K562 (cell line): Measurements from ENCODE around the gene CFAP92. TPM values are rescaled to one million over a fixed set of nuclear protein-coding genes. Genes with fewer than 3 reads are reported as not detected.
A peak's percentile ranks its signal among the peaks of the same experiment; 100 is the strongest.

Experiments
- ATAC-seq: fragments of 200-7000 bp; cut with Tn5 transposase; 3 replicates; pipeline ENCODE4 v1.9.1; 2020; ENCODE audit warnings: moderate library complexity
- BruUV-seq: library from RNA; stranded (reverse); fragments of 400-500 nt; replicated peaks from 2 replicates; lab custom pipeline; 2021; lab: Mats Ljungman, UMichigan
- CTCF ChIA-PET: fragments of 300-600 bp; formaldehyde crosslinking; extraction: SDS; loops from one replicate; lab custom pipeline; 2021; ENCODE audit warnings: low intra/inter-chr PET ratio; lab: Yijun Ruan, JAX
- POLR2A ChIA-PET: fragments of 300-600, 350-650 bp; sonication (Branson Sonifier 250); formaldehyde crosslinking; extraction: SDS; loops from one replicate; lab custom pipeline; 2021; ENCODE audit warnings: antibody characterized with exemption, inconsistent platforms; lab: Yijun Ruan, JAX
- DNase-seq, 4 experiments: peaks; one replicate each; pipeline versions ENCODE4 v3.0.0 to v3.0.0-alpha.2; 2011 to 2018; ENCODE audit warnings: low spot score in 3 of 4, mixed read lengths in 3 of 4; ENCODE audit errors: extremely low read depth in 1 of 4
- FAIRE-seq: peaks from 2 replicates; lab custom pipeline; 2011; peaks lifted over from hg19 to GRCh38; lab: Jason Lieb, UNC
- H2AFZ ChIP-seq: 2 replicates; pipeline ENCODE4 v1.6.0; 2011; ENCODE audit warnings: low read depth, low read length, control low read depth, inconsistent platforms
- H3K27ac ChIP-seq: fragments of 200-600 bp; 3 replicates; pipeline ENCODE4 v1.8.0; 2011; ENCODE audit warnings: low read depth, mild to moderate bottlenecking, control low read depth, inconsistent platforms, low read length, moderate library complexity, mixed read lengths; ENCODE audit errors: extremely low read depth
- H3K27me3 ChIP-seq, 2 experiments: fragments of 300-600 bp in 1 of 2; 2 replicates in 1 of 2; 3 replicates in 1 of 2; pipeline versions ENCODE4 v1.6.0 to v1.8.0; 2011; ENCODE audit warnings: inconsistent platforms in 2 of 2, low read length in 2 of 2, mild to moderate bottlenecking in 1 of 2, mixed read lengths in 1 of 2, moderate library complexity in 1 of 2; ENCODE audit not compliant: control insufficient read depth in 2 of 2, insufficient read depth in 2 of 2
- H3K36me3 ChIP-seq: fragments of 300-600 bp; 3 replicates; pipeline ENCODE4 v1.8.0; 2011; ENCODE audit warnings: mild to moderate bottlenecking, low read length, inconsistent platforms; ENCODE audit not compliant: control insufficient read depth, insufficient read depth
- H3K4me1 ChIP-seq, 2 experiments: fragments of 200-600 bp in 1 of 2; replicated peaks in 1 of 2; 2 replicates in 1 of 2; 3 replicates in 1 of 2; pipeline versions ENCODE4 v1.5.1 to v1.8.0; 2011; ENCODE audit warnings: inconsistent platforms in 2 of 2, low read length in 2 of 2, mild to moderate bottlenecking in 1 of 2, mixed read lengths in 1 of 2, moderate library complexity in 1 of 2; ENCODE audit not compliant: control insufficient read depth in 2 of 2, insufficient read depth in 2 of 2
- H3K4me2 ChIP-seq: 2 replicates; pipeline ENCODE4 v1.6.1; 2011; ENCODE audit warnings: low read length, control low read depth, inconsistent platforms, mixed read lengths; ENCODE audit not compliant: insufficient read depth
- H3K4me3 ChIP-seq: fragments of 200-600 bp; sonication (generic), shearing (Covaris generic); 2 replicates; pipeline ENCODE4 v1.5.1; 2016; ENCODE audit warnings: control low read depth, inconsistent platforms
- H3K79me2 ChIP-seq: fragments of 200-600 bp; 3 replicates; pipeline ENCODE4 v1.8.0; 2011; ENCODE audit warnings: low read length, inconsistent platforms; ENCODE audit not compliant: control insufficient read depth, insufficient read depth
- H3K9ac ChIP-seq, 2 experiments: 2 replicates each; pipeline versions ENCODE4 v1.6.0 to v1.6.1; 2011; ENCODE audit warnings: low read depth in 2 of 2, low read length in 2 of 2, control low read depth in 1 of 2, inconsistent platforms in 1 of 2, mild to moderate bottlenecking in 1 of 2, mixed read lengths in 1 of 2; ENCODE audit not compliant: insufficient read depth in 1 of 2
- H3K9me1 ChIP-seq: one replicate; pipeline ENCODE4 v1.6.0; 2011; ENCODE audit warnings: inconsistent platforms, mild to moderate bottlenecking, low read length, moderate library complexity; ENCODE audit not compliant: control insufficient read depth, insufficient read depth
- H3K9me3 ChIP-seq: replicated peaks from 2 replicates; pipeline ENCODE4 v1.5.1; 2011; ENCODE audit warnings: low read depth, low read length, inconsistent platforms; ENCODE audit not compliant: control insufficient read depth, insufficient read depth
- H4K20me1 ChIP-seq: replicated peaks from 2 replicates; pipeline ENCODE4 v1.6.1; 2011; ENCODE audit warnings: low read length, inconsistent platforms, mixed read lengths; ENCODE audit not compliant: control insufficient read depth, insufficient read depth
- ATF1 ChIP-seq, 2 experiments: fragments of 450-650 bp in 1 of 2; IDR thresholded peaks; 2 replicates each; pipeline ENCODE4 v1.6.1; 2016; ENCODE audit warnings: missing compliant biosample characterization in 1 of 2, missing genetic modification characterization in 1 of 2
- CBFA2T3 ChIP-seq: fragments of 450-650 bp; IDR thresholded peaks from 2 replicates; pipeline ENCODE4 v1.6.1; 2017
- GTF2A2 ChIP-seq: IDR thresholded peaks from 2 replicates; pipeline ENCODE4 v1.6.1; 2016; ENCODE audit warnings: mild to moderate bottlenecking, missing genetic modification characterization, missing compliant biosample characterization
- HDAC3 ChIP-seq: fragments of 450-650 bp; IDR thresholded peaks from 2 replicates; pipeline ENCODE4 v1.6.1; 2018; ENCODE audit warnings: borderline replicate concordance, mild to moderate bottlenecking, moderate library complexity; ENCODE audit not compliant: partially characterized antibody
- KLF16 ChIP-seq: IDR thresholded peaks from 2 replicates; pipeline ENCODE4 v1.6.1; 2016; ENCODE audit warnings: antibody characterized with exemption
- MCM2 ChIP-seq: fragments of 450-650 bp; IDR thresholded peaks from 2 replicates; pipeline ENCODE4 v1.6.1; 2017; ENCODE audit warnings: low read depth, mild to moderate bottlenecking
- MLX ChIP-seq, 2 experiments: fragments of 450-650 bp in 1 of 2; sonication (generic) in 1 of 2; formaldehyde crosslinking; conservative IDR thresholded peaks; 2 replicates each; pipeline versions ENCODE4 v1.4.0 to v1.8.1; 2020 to 2022; ENCODE audit warnings: mild to moderate bottlenecking in 1 of 2, missing genetic modification reagents in 1 of 2
- NFATC3 ChIP-seq: fragments of 450-650 bp; IDR thresholded peaks from 2 replicates; pipeline ENCODE4 v1.6.1; 2017; ENCODE audit warnings: mild to moderate bottlenecking
- NFXL1 ChIP-seq: fragments of 450-650 bp; formaldehyde crosslinking; IDR thresholded peaks from 2 replicates; pipeline ENCODE4 v1.4.0; 2021; ENCODE audit warnings: mild to moderate bottlenecking
- POLR2B ChIP-seq: fragments of 450-650 bp; IDR thresholded peaks from 2 replicates; pipeline ENCODE4 v1.6.1; 2018; ENCODE audit warnings: low read depth; ENCODE audit not compliant: partially characterized antibody
- PRPF4 ChIP-seq: fragments of 200-400 bp; formaldehyde crosslinking; IDR thresholded peaks from one replicate; pipeline ENCODE4 v1.6.1; 2017; ENCODE audit warnings: low read length, low read depth, mild to moderate bottlenecking; ENCODE audit not compliant: insufficient read depth, poor library complexity, severe bottlenecking
- RB1 ChIP-seq: fragments of 450-650 bp; IDR thresholded peaks from 2 replicates; pipeline ENCODE4 v1.6.1; 2017; ENCODE audit warnings: low read depth, mild to moderate bottlenecking
- SMARCE1 ChIP-seq: fragments of 450-650 bp; IDR thresholded peaks from 2 replicates; pipeline ENCODE4 v1.7.1; 2016; ENCODE audit warnings: mild to moderate bottlenecking
- SP2 ChIP-seq: IDR thresholded peaks from 2 replicates; pipeline ENCODE4 v1.6.1; 2011; ENCODE audit warnings: mild to moderate bottlenecking, low read depth, low read length, moderate library complexity; ENCODE audit not compliant: poor library complexity, severe bottlenecking; ENCODE audit errors: extremely low read depth
- TAF7 ChIP-seq: fragments of 450-650 bp; IDR thresholded peaks from 2 replicates; pipeline ENCODE4 v1.6.1; 2016; ENCODE audit warnings: missing genetic modification characterization, missing compliant biosample characterization
- YY1 ChIP-seq, 3 experiments: IDR thresholded peaks; 2 replicates each; pipeline ENCODE4 v1.6.1; 2011; ENCODE audit warnings: low read length in 2 of 3, mild to moderate bottlenecking in 2 of 3, moderate library complexity in 2 of 3, borderline replicate concordance in 1 of 3, control low read depth in 1 of 3, low read depth in 1 of 3; ENCODE audit not compliant: insufficient read depth in 3 of 3, insufficient replicate concordance in 2 of 3, control insufficient read depth in 1 of 3, insufficient read length in 1 of 3; ENCODE audit errors: extremely low read depth in 1 of 3
- ZBTB2 ChIP-seq: fragments of 450-650 bp; IDR thresholded peaks from 2 replicates; pipeline ENCODE4 v1.6.1; 2016; ENCODE audit warnings: antibody characterized with exemption
- ZNF184 ChIP-seq: sonication (generic); formaldehyde crosslinking; IDR thresholded peaks from 2 replicates; pipeline ENCODE4 v1.5.0; 2020; ENCODE audit warnings: missing genetic modification reagents
- ZNF354B ChIP-seq: fragments of 250-450 bp; sonication (Bioruptor Pico); IDR thresholded peaks from 2 replicates; pipeline ENCODE4 v1.4.0; 2020
- WGBS: fragments of 100-300 bp; shearing (Covaris generic); methylation state at CpG from one replicate; pipeline ENCODE4 v1.1.6; 2016; ENCODE audit warnings: low coverage, mixed read lengths; ENCODE audit not compliant: insufficient coverage; ENCODE audit errors: missing lambda C conversion rate; 5-methylcytosine and 5-hydroxymethylcytosine counted together
- in situ Hi-C: fragments of 300-500 bp; cut with MboI; formaldehyde crosslinking; loops from 4 replicates; pipeline ENCODE4 v1.15.0; 2018; ENCODE audit warnings: inconsistent platforms, mixed read lengths
- intact Hi-C: fragments of 100-400 bp; cut with micrococcal nuclease; formaldehyde crosslinking; loops from 2 replicates; pipeline ENCODE4 v1.14.2; 2022
- polyA plus RNA-seq, 8 experiments: library from polyadenylated mRNA; depleted of rRNA in 4 of 8; stranded (reverse) in 5 of 8; unstranded in 3 of 8; fragments of >200 nt; fragmentation: Nextera tagmentation in 2 of 8; fragmentation: Illumina TruSeq in 1 of 8; extraction: Ambion mirVana in 2 of 8; extraction: Trizol in 1 of 8; gene quantifications; 2 replicates each; pipeline versions ENCODE4 v1.2.1 to v1.2.3, GENCODE V29; 2011 to 2014; ENCODE audit warnings: inconsistent platforms in 1 of 8, missing spikeins in 1 of 8
- total RNA-seq, 7 experiments: library from RNA; depleted of rRNA in 6 of 7; stranded (reverse); fragments of >200 nt in 6 of 7; fragmentation: Illumina TruSeq in 2 of 7; extraction: Trizol in 2 of 7; gene quantifications; 2 replicates each; pipeline versions ENCODE4 v1.2.1 to v1.2.3, GENCODE V29; 2011 to 2021; ENCODE audit warnings: low replicate concordance in 1 of 7

Gene CFAP92
- total and polyA plus RNA-seq, 9 of the 15 experiments (the other 6 are each of a cell fraction or from before 2014, with no cell fraction given), result 0.06 to 0.62 (median 0.36) TPM

- TF ChIP-seq RB1, result peak; percentile 8; the same call in 1 of the 2 replicates
- no peak for TF ChIP-seq YY1 (IDR thresholded peaks at IDR 0.05; ENCODE audit: borderline replicate concordance in 1 of 3, control insufficient read depth in 1 of 3, extremely low read depth in 1 of 3, insufficient read depth in 3 of 3, insufficient read length in 1 of 3, insufficient replicate concordance in 2 of 3, low read depth in 1 of 3, low read length in 2 of 3)
- no peak for TF ChIP-seq NFXL1
- TF ChIP-seq KLF16, result peak; percentile 84
- peak; percentile 94 for TF ChIP-seq CBFA2T3
- TF ChIP-seq, all 486 proteins: peak for 90
These were observed 23.0 kb upstream of the CFAP92 start (continued) for GRCh38 chr3:129016720-129017483.

- Histone ChIP-seq H4K20me1 (0 out of 2 replicates have a peak, but pooled peaks cover 10% of the 10 kb centered on the region), H3K27ac (peak overlapping the region; percentile 62), H3K9me3 (no peaks in the 10 kb centered on the region), H2AFZ (peak overlapping the region; percentile 76; the same call in 1 of the 2 replicates), H3K36me3 (no peaks in the 10 kb centered on the region), H3K4me2 (peak overlapping the region; percentile 37), H3K9ac (peak overlapping the region; percentile 35 to 80; a peak in 1 of 4 replicates), H3K27me3 (no peaks in the 10 kb centered on the region), H3K4me3 (no peak overlapping the region), H3K4me1 (peaks cover 24 to 36% of the 10 kb centered on the region in 2 experiments), H3K79me2 (no peaks in the 10 kb centered on the region), H3K9me1 (peaks cover 3% of the 10 kb centered on the region)
- CTCF ChIA-PET, result interaction anchor here (0.5 to 0.6 kb wide), 2 partner anchors 35 to 43 kb away, joined by 3 to 4 read pairs; no protein-coding TSS in a partner anchor
- intact Hi-C loops, result loop anchor here (2.0 to 5.0 kb wide), 2 partner anchors 38 to 139 kb away; partner anchors contain the start of gene ACAD9
- 12% methylated on average over 6 of the region's 6 CpGs for WGBS
- in situ Hi-C loops, result no loop called here
- no TSS peak for BruUV-seq
- no peak for ATAC-seq
- POLR2A ChIA-PET, result interaction anchor here (0.7 to 2.8 kb wide), 3 partner anchors 10 to 39 kb away, joined by 3 to 22 read pairs (median 6); partner anchors contain the start of gene CFAP92
- DNase-seq, result no peak
- FAIRE-seq, result no peak
- TF ChIP-seq ZNF354B (no peak), ZBTB2 (no peak), SP2 (no peak), POLR2B (no peak), SMARCE1 (no peak), GTF2A2 (tag) (no peak), PRPF4 (no peak), MLX (CRISPR knock-in tag; conservative IDR thresholded peaks at IDR 0.05) (no peak), ATF1 (CRISPR knock-in tag; IDR thresholded peaks at IDR 0.05) (no peak), ATF1 (tag; IDR thresholded peaks at IDR 0.05) (no peak), NFATC3 (no peak), ZNF184 (CRISPR knock-in tag) (no peak), MCM2 (no peak), TAF7 (tag) (no peak), HDAC3 (no peak)
These were observed 22.5 kb upstream of the CFAP92 start for GRCh38 chr3:129016356-129016719.
